Esophagus muscularis mucosa (tissue), 4 donors: ENCODE results near the gene XYLT1.

Experiments
- EP300 ChIP-seq: sonication (generic); formaldehyde crosslinking; IDR thresholded peaks from one replicate; pipeline ENCODE4 v1.6.1; 2017; ENCODE audit warnings: antibody characterized with exemption
- POLR2A ChIP-seq: fragments of 450-650 bp; IDR thresholded peaks from one replicate; pipeline ENCODE4 v1.6.1; 2017; ENCODE audit warnings: antibody characterized with exemption, moderate library complexity, mild to moderate bottlenecking, low read depth
- POLR2AphosphoS5 ChIP-seq, 2 donors: sonication (generic); formaldehyde crosslinking; IDR thresholded peaks; one replicate each; pipeline ENCODE4 v1.6.1; 2017; ENCODE audit warnings: antibody characterized with exemption in 2 of 2
- TF ChIP-seq, protein P1 (sequence below), 3 experiments: fragments of 200-600 bp in 2 of 3; fragments of 450-650 bp in 1 of 3; sonication (generic) in 2 of 3; IDR thresholded peaks; one replicate each; pipeline ENCODE4 v1.5.1; 2017 to 2019; ENCODE audit warnings: antibody characterized with exemption in 3 of 3, mild to moderate bottlenecking in 2 of 3, moderate library complexity in 1 of 3

GRCh38 chr16:17213025-17213424, 257.7 kb downstream of the XYLT1 start:
- TF ChIP-seq, protein P1, sequence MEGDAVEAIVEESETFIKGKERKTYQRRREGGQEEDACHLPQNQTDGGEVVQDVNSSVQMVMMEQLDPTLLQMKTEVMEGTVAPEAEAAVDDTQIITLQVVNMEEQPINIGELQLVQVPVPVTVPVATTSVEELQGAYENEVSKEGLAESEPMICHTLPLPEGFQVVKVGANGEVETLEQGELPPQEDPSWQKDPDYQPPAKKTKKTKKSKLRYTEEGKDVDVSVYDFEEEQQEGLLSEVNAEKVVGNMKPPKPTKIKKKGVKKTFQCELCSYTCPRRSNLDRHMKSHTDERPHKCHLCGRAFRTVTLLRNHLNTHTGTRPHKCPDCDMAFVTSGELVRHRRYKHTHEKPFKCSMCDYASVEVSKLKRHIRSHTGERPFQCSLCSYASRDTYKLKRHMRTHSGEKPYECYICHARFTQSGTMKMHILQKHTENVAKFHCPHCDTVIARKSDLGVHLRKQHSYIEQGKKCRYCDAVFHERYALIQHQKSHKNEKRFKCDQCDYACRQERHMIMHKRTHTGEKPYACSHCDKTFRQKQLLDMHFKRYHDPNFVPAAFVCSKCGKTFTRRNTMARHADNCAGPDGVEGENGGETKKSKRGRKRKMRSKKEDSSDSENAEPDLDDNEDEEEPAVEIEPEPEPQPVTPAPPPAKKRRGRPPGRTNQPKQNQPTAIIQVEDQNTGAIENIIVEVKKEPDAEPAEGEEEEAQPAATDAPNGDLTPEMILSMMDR (IDR thresholded peaks at IDR 0.05), result no peak
- TF ChIP-seq POLR2A, result no peak
- no peak for TF ChIP-seq EP300
- no peak for TF ChIP-seq POLR2AphosphoS5 (IDR thresholded peaks at IDR 0.05)
